ENCODE measurements around the gene PACRG. TPM values are rescaled to one million over a fixed set of nuclear protein-coding genes. Genes with fewer than 3 reads are reported as not detected.

Gene PACRG
- polyA plus RNA-seq, 1 donor (not counting 4 experiments of a cell fraction or from before 2014, with no cell fraction given), result 0.31 TPM

DNA sequence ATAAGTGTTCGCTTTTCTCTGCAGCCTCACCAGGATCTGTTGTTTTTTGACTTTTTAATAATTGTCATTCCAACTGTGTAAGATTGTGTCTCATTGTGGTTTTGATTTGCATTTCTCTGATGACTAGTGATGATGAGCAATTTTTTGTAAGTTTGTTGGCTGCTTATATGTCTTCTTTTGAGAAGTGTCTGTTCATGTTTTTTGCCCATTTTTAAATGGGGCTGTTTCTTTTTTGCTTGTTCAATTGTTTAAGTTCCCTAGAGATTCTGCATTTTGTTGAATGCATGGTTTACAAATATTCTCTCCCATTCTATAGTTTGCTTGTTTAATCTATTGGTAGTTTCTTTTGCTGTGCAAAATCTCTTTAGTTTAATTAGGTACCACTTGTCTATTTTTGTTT, 295.9 kb downstream of the PACRG start:
- H3K9ac ChIP-seq (ENCODE audit: control insufficient read depth, extremely low read depth, insufficient read depth, low read length), result no peak overlapping the region
- no peak overlapping the region for H3K4me2 ChIP-seq (ENCODE audit: control insufficient read depth, extremely low read depth, insufficient read depth, low read depth, low read length)
- H3K9me1 ChIP-seq (ENCODE audit: control insufficient read depth, extremely low read depth, insufficient read depth, low read length), result no peaks in the 10 kb centered on the region
- dilution Hi-C loops (cut with MboI; ENCODE audit: extremely low pct_ligation_motif_present, low sequenced_read_pairs), result no loop called here
- H3K27me3 ChIP-seq (ENCODE audit: control insufficient read depth, extremely low read depth, insufficient read depth, low read length), result no peaks in the 10 kb centered on the region
- no peak overlapping the region for H2AFZ ChIP-seq (ENCODE audit: control insufficient read depth, low read length)
- TF ChIP-seq, protein P1, sequence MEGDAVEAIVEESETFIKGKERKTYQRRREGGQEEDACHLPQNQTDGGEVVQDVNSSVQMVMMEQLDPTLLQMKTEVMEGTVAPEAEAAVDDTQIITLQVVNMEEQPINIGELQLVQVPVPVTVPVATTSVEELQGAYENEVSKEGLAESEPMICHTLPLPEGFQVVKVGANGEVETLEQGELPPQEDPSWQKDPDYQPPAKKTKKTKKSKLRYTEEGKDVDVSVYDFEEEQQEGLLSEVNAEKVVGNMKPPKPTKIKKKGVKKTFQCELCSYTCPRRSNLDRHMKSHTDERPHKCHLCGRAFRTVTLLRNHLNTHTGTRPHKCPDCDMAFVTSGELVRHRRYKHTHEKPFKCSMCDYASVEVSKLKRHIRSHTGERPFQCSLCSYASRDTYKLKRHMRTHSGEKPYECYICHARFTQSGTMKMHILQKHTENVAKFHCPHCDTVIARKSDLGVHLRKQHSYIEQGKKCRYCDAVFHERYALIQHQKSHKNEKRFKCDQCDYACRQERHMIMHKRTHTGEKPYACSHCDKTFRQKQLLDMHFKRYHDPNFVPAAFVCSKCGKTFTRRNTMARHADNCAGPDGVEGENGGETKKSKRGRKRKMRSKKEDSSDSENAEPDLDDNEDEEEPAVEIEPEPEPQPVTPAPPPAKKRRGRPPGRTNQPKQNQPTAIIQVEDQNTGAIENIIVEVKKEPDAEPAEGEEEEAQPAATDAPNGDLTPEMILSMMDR (optimal IDR thresholded peaks at IDR 0.05 in 1 of 3, IDR thresholded peaks at IDR 0.05 in 1 of 3, conservative IDR thresholded peaks at IDR 0.05 in 1 of 3; ENCODE audit: extremely low read depth in 1 of 3, insufficient read depth in 2 of 3, low read length in 3 of 3), result no peak
- no peak for TF ChIP-seq EZH2 (IDR thresholded peaks at IDR 0.05; ENCODE audit: low read length)
- no peak for FAIRE-seq
- H3K79me2 ChIP-seq (ENCODE audit: control insufficient read depth, insufficient read depth, low read length), result no peaks in the 10 kb centered on the region
- DNase-seq (ENCODE audit: low read depth, low spot score), result no peak
- H3K4me1 ChIP-seq (ENCODE audit: control insufficient read depth, extremely low read depth, insufficient read depth, low read length), result no peaks in the 10 kb centered on the region
- no peaks in the 10 kb centered on the region for H4K20me1 ChIP-seq (ENCODE audit: control insufficient read depth, extremely low read depth, insufficient read depth, low read length)
- H3K4me3 ChIP-seq (ENCODE audit: control insufficient read depth in 2 of 3, extremely low read depth in 1 of 3, insufficient read depth in 2 of 3, low read depth in 1 of 3, low read length in 3 of 3), result no peak overlapping the region
- H3K36me3 ChIP-seq (ENCODE audit: control insufficient read depth in 2 of 2, extremely low read depth in 1 of 2, insufficient read depth in 2 of 2, low read length in 2 of 2), result no peaks in the 10 kb centered on the region
- H3K9me3 ChIP-seq (ENCODE audit: control insufficient read depth, low read depth, low read length), result no peaks in the 10 kb centered on the region
- H3K27ac ChIP-seq (ENCODE audit: control insufficient read depth, insufficient read depth, low read length), result no peak overlapping the region

DNA sequence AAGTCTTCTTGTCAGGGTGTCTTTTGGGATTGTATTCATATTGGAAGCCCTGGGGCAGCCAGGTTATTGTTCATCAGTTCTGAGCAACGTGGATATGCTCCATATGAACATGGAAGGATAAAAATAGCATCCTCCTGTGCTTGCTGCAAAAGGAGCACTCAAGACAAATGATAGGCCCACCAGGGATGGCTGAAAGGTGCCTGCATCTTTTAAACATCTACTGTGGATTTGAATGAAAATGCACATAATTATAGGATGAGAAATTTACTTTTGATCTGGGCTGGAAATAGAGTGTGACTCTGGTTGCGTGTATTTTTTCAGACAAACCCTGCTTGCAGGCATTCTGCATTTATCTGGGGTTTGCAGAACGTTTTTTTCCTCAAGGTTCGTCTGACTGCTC, 299.1 kb downstream of the PACRG start:
- Histone ChIP-seq H3K36me3 (ENCODE audit: control insufficient read depth in 2 of 2, extremely low read depth in 1 of 2, insufficient read depth in 2 of 2, low read length in 2 of 2) (no peaks in the 10 kb centered on the region), H2AFZ (ENCODE audit: control insufficient read depth, low read length) (no peak overlapping the region), H3K27me3 (ENCODE audit: control insufficient read depth, extremely low read depth, insufficient read depth, low read length) (no peaks in the 10 kb centered on the region), H3K9me3 (ENCODE audit: control insufficient read depth, low read depth, low read length) (no peaks in the 10 kb centered on the region), H3K4me1 (ENCODE audit: control insufficient read depth, extremely low read depth, insufficient read depth, low read length) (no peaks in the 10 kb centered on the region), H4K20me1 (ENCODE audit: control insufficient read depth, extremely low read depth, insufficient read depth, low read length) (no peaks in the 10 kb centered on the region), H3K9ac (ENCODE audit: control insufficient read depth, extremely low read depth, insufficient read depth, low read length) (no peak overlapping the region), H3K9me1 (ENCODE audit: control insufficient read depth, extremely low read depth, insufficient read depth, low read length) (no peaks in the 10 kb centered on the region), H3K4me3 (ENCODE audit: control insufficient read depth in 2 of 3, extremely low read depth in 1 of 3, insufficient read depth in 2 of 3, low read depth in 1 of 3, low read length in 3 of 3) (no peak overlapping the region), H3K4me2 (ENCODE audit: control insufficient read depth, extremely low read depth, insufficient read depth, low read depth, low read length) (no peak overlapping the region), H3K27ac (ENCODE audit: control insufficient read depth, insufficient read depth, low read length) (no peak overlapping the region), H3K79me2 (ENCODE audit: control insufficient read depth, insufficient read depth, low read length) (no peaks in the 10 kb centered on the region)
- dilution Hi-C loops (cut with MboI; ENCODE audit: extremely low pct_ligation_motif_present, low sequenced_read_pairs), result no loop called here
- DNase-seq (ENCODE audit: low read depth, low spot score) (no peak), FAIRE-seq (no peak)
- no peak for TF ChIP-seq EZH2 (IDR thresholded peaks at IDR 0.05; ENCODE audit: low read length)
- TF ChIP-seq, protein P1 (optimal IDR thresholded peaks at IDR 0.05 in 1 of 3, IDR thresholded peaks at IDR 0.05 in 1 of 3, conservative IDR thresholded peaks at IDR 0.05 in 1 of 3; ENCODE audit: extremely low read depth in 1 of 3, insufficient read depth in 2 of 3, low read length in 3 of 3), result no peak
